GM21786 (cell line): ENCODE measurements around the gene HID1.
"Not testable (repeated sequence)": the region's sequence is repeated elsewhere in the genome, so short reads cannot be mapped to it uniquely, and the experiment has no call there.

ENCODE experiments used
- ATAC-seq: cut with Tn5 transposase; IDR thresholded peaks from one replicate; pipeline ENCODE4 v1.9.1; 2021; ENCODE audit not compliant: unreplicated experiment

Gene HID1

GRCh38 chr17:74999523-74999922, 27.0 kb upstream of the HID1 start:
- no peak for ATAC-seq

- ATAC-seq: no peak
Measured at GRCh38 chr17:74998783-74999182, 26.2 kb upstream of the HID1 start.

- no peak for ATAC-seq
Measured at GRCh38 chr17:74995847-74996246, 23.3 kb upstream of the HID1 start.

- ATAC-seq: no peak
Measured at GRCh38 chr17:74994440-74994839, 21.9 kb upstream of the HID1 start.

- ATAC-seq: no peak
Measured at GRCh38 chr17:74992223-74992622, 19.7 kb upstream of the HID1 start.

GRCh38 chr17:74990581-74991105, 18.1 kb upstream of the HID1 start:
- ATAC-seq: no peak

GRCh38 chr17:74987909-74988711, 15.6 kb upstream of the HID1 start:
- peak; percentile 24 for ATAC-seq

GRCh38 chr17:74987418-74987908, 14.9 kb upstream of the HID1 start, which contains the start of gene CDR2L:
Gene CDR2L, plus strand, starts transcription at chr17:74987632. Its CDS starts 412 bp downstream, at chr17:74988044.
- peak; percentile 89 for ATAC-seq

GRCh38 chr17:74986206-74986576, 13.6 kb upstream of the HID1 start:
- no peak for ATAC-seq

- not testable (repeated sequence) for ATAC-seq
Measured at GRCh38 chr17:74982663-74983313, 10.2 kb upstream of the HID1 start.

- peak; percentile 53 for ATAC-seq
Measured at GRCh38 chr17:74981979-74982662, 9.6 kb upstream of the HID1 start.

- ATAC-seq: no peak
Measured at GRCh38 chr17:74981318-74981978, 8.9 kb upstream of the HID1 start.

- no peak for ATAC-seq
Measured at GRCh38 chr17:74979408-74980146, 7.0 kb upstream of the HID1 start.

- no peak for ATAC-seq
Measured at GRCh38 chr17:74978240-74978639, 5.7 kb upstream of the HID1 start.

- no peak for ATAC-seq
Measured at GRCh38 chr17:74977802-74978201, 5.2 kb upstream of the HID1 start.

GRCh38 chr17:74975943-74976342, 3.4 kb upstream of the HID1 start:
- ATAC-seq: no peak

GRCh38 chr17:74972973-74973328, 392 bp upstream of the HID1 start:
- no peak for ATAC-seq

- no peak for ATAC-seq
Measured at GRCh38 chr17:74971842-74972106, 785 bp downstream of the HID1 start.

GRCh38 chr17:74971069-74971841, 1.3 kb downstream of the HID1 start:
- ATAC-seq: no peak

- ATAC-seq: no peak
Measured at GRCh38 chr17:74970395-74970794, 2.2 kb downstream of the HID1 start.
